ENCODE results near the gene SP100.
"Not testable (repeated sequence)": the region's sequence is repeated elsewhere in the genome, so short reads cannot be mapped to it uniquely, and the experiment has no call there.

Gene SP100

DNA sequence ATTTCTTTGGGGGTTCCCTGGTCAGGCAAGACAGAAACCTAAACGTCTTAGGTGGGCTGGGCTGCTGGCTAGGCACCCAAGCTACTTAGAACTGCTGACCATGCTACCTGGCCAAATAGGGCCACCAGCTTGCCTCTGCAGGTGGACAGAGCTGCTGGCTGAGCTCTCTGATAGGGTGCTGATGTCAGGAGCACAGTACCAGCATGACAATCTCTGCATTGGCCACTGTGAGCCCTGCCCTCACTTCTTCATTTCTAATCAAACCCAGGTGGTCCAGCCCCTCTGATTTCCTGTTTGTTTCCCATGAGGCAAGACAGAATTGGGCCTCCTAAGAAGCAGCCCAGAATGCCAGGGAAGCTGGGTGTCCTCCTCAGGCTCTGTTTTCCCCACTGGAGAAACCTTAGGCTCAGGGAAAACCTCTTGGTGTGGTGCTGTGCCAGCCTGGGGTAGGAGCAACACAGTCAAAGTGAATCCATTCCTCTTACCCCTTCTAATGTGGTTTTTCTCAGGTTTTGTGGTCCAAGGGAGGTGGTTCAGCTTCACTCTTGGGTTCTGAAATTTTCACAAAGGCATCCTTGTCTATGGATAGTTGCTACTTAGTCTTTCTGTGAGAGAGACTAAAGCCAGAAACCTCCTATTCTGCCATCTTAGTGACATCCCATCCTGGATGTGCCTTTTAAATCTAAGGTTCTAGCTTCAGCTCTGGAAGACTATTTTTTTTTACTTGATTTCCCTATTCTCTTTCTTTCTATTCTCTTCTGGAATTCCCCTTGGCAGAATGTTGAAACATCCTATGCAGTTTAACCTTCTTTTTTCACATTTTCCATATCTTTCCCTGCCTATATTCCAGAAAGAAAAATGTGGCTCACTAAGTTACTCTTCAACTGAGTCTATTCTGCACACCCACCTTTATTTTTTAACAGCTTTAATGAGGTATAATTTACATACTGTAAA lies 15.2 kb downstream of the SP100 start:
- Histone ChIP-seq H3K4me3 (ENCODE audit: low read depth in 1 of 2, low read length in 1 of 2) (no peak overlapping the region), H3K4me1 (ENCODE audit: control insufficient read depth in 1 of 2, insufficient read depth in 1 of 2, low read depth in 1 of 2, low read length in 1 of 2) (peaks cover 23 to 45% of the 10 kb centered on the region in 2 experiments), H3K27me3 (no peaks in the 10 kb centered on the region), H3K27ac (peak overlapping the region; percentile 70), H3K36me3 (peaks cover 11% of the 10 kb centered on the region), H3K9me3 (no peaks in the 10 kb centered on the region)
- no peak for TF ChIP-seq CTCF (IDR thresholded peaks at IDR 0.05)

DNA sequence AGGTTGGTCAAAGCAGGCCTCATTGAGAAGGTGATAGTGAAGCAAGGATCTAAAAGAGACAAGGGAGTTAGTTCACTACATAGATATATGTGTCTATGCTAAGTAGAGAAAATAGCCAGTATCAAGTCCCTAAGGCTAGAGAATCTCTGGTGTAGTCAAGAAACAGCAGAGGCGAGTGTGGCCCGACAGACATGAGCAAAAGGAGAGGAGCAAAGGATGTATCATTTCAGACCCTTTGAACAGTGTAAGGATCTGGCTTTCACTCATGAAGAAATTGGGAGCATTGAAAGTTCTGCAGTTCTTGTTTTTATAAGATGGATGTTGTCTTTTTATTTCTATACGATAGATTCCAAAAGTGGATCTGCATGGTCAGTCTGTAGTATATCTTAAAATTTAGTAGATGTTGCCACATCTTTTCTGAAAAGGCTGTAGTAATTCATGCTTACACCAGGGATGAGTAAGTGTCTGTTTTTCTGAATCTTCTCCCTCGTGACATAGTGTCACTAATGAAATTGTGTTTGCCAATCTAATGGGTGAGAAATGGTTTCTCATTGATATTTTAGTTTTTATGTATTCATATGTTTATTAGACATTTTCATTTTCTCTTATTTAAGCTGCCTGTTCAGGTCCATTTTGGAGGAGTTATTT lies 18.8 kb downstream of the SP100 start:
- peaks cover 22 to 42% of the 10 kb centered on the region in 2 experiments for H3K4me1 ChIP-seq (ENCODE audit: control insufficient read depth in 1 of 2, insufficient read depth in 1 of 2, low read depth in 1 of 2, low read length in 1 of 2)
- peak overlapping the region; percentile 52 for H3K27ac ChIP-seq
- no peaks in the 10 kb centered on the region for H3K9me3 ChIP-seq
- no peak for TF ChIP-seq CTCF (IDR thresholded peaks at IDR 0.05)
- H3K36me3 ChIP-seq, result no peaks in the 10 kb centered on the region
- H3K27me3 ChIP-seq, result no peaks in the 10 kb centered on the region
- H3K4me3 ChIP-seq (ENCODE audit: low read depth in 1 of 2, low read length in 1 of 2), result no peak overlapping the region

- Histone ChIP-seq H3K27ac (peak overlapping the region; percentile 52), H3K9me3 (no peaks in the 10 kb centered on the region), H3K36me3 (no peaks in the 10 kb centered on the region), H3K4me3 (ENCODE audit: low read depth in 1 of 2, low read length in 1 of 2) (no peak overlapping the region), H3K27me3 (no peaks in the 10 kb centered on the region), H3K4me1 (ENCODE audit: control insufficient read depth in 1 of 2, insufficient read depth in 1 of 2, low read depth in 1 of 2, low read length in 1 of 2) (peaks cover 27 to 42% of the 10 kb centered on the region in 2 experiments)
- TF ChIP-seq CTCF (IDR thresholded peaks at IDR 0.05), result no peak
Measured at GRCh38 chr2:230435431-230435830, 19.4 kb downstream of the SP100 start.

- H3K9me3 ChIP-seq; H3K27me3 ChIP-seq; H3K4me3 ChIP-seq (ENCODE audit: low read depth in 1 of 2, low read length in 1 of 2): not testable (repeated sequence)
- Histone ChIP-seq H3K36me3 (peaks cover 15% of the 10 kb centered on the region), H3K27ac (peak overlapping the region; percentile 82), H3K4me1 (ENCODE audit: control insufficient read depth in 1 of 2, insufficient read depth in 1 of 2, low read depth in 1 of 2, low read length in 1 of 2) (peaks cover 43 to 45% of the 10 kb centered on the region in 2 experiments)
Measured at GRCh38 chr2:230439121-230439520, 23.1 kb downstream of the SP100 start.

DNA sequence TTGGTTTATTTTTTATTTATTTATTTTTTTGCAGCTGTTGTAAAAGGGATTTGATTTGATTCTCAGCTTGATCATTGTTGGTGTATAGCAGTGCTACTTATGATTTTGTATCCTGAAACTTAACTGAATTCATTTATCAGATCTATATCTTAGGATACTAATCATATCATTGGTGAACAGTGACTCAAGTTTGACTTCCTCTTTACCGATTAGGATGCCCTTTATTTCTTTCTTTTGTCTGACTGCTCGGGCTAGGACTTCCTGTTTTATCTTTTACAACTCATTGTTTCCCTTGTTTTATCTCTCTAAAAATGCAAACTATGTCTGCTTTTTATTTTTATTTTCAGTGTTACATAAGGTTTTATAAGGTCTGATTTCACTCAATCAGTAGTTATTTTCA lies 23.6 kb downstream of the SP100 start:
- no peak for TF ChIP-seq CTCF (IDR thresholded peaks at IDR 0.05)
- H3K36me3 ChIP-seq, result peaks cover 20% of the 10 kb centered on the region
- H3K9me3 ChIP-seq, result no peaks in the 10 kb centered on the region
- peaks cover 41 to 44% of the 10 kb centered on the region in 2 experiments for H3K4me1 ChIP-seq (ENCODE audit: control insufficient read depth in 1 of 2, insufficient read depth in 1 of 2, low read depth in 1 of 2, low read length in 1 of 2)
- H3K4me3 ChIP-seq (ENCODE audit: low read depth in 1 of 2, low read length in 1 of 2), result peak overlapping the region; percentile 39 to 42
- H3K27me3 ChIP-seq, result no peaks in the 10 kb centered on the region
- peak overlapping the region; percentile 82 for H3K27ac ChIP-seq
